Upper lobe of right lung (tissue), 1 donor: Measurements from ENCODE around the gene DPPA5. TPM values are rescaled to one million over a fixed set of nuclear protein-coding genes. Genes with fewer than 3 reads are reported as not detected.

Experiments
- ATAC-seq: fragments of 200-7000 bp; cut with Tn5 transposase; one replicate; pipeline ENCODE4 v1.9.1; 2020; ENCODE audit warnings: mild to moderate bottlenecking, moderate library complexity
- DNase-seq: peaks from one replicate; pipeline ENCODE4 v3.0.0-alpha.2; 2020
- H3K27ac ChIP-seq: fragments of 200-600 bp; one replicate; pipeline ENCODE4 v1.8.0; 2022
- H3K27me3 ChIP-seq: fragments of 200-600 bp; one replicate; pipeline ENCODE4 v1.8.0; 2022; ENCODE audit warnings: mild to moderate bottlenecking
- H3K36me3 ChIP-seq: fragments of 200-600 bp; one replicate; pipeline ENCODE4 v1.8.0; 2022
- H3K4me1 ChIP-seq: fragments of 200-600 bp; one replicate; pipeline ENCODE4 v1.8.0; 2022
- H3K4me3 ChIP-seq: fragments of 200-600 bp; one replicate; pipeline ENCODE4 v1.8.0; 2022; ENCODE audit warnings: mild to moderate bottlenecking
- H3K9me3 ChIP-seq: fragments of 200-600 bp; one replicate; pipeline ENCODE4 v1.8.0; 2022
- intact Hi-C: fragments of 100-400 bp; cut with DNase I; formaldehyde crosslinking; loops from one replicate; pipeline ENCODE4 v1.11.0; 2022
- total RNA-seq: library from RNA; stranded (reverse); fragmentation: NEBNext Ultra II Directional; extraction: Animal tissue kit (Norgen Biotek cat#: 25700); gene quantifications from one replicate; pipeline ENCODE4 v1.2.1, GENCODE V29; 2021
- TF ChIP-seq, protein P1 (sequence below): fragments of 200-600 bp; IDR thresholded peaks from one replicate; pipeline ENCODE4 v1.8.0; 2022; ENCODE audit warnings: antibody characterized with exemption
- donor health status: DM: no; HTN: yes; CAD: no; lungs with severe emphysema.

DPPA5 gene
- total RNA-seq, 1 donor from 2014 or later = not detected

DNA sequence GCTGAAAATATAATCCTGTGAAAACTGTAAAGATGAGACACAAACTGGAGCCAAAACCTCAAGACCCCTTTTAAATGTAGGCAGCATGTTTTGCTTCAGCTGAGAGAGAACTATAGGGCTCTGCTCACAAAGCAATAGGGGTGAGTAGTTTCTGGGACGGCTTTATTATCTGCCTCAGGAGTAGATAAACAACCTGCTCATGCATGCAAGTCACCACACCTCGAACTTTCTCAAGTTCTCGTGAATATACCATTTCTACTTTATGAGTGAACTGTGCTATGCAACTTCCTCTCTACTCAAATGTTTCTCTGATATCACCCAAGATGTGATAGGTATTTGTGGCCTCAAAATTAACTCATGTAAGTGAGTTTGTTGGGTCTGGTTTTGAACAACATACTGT, 23.1 kb upstream of the DPPA5 start:
- no peaks in the 10 kb centered on the region for H3K4me1 ChIP-seq
- TF ChIP-seq, protein P1, sequence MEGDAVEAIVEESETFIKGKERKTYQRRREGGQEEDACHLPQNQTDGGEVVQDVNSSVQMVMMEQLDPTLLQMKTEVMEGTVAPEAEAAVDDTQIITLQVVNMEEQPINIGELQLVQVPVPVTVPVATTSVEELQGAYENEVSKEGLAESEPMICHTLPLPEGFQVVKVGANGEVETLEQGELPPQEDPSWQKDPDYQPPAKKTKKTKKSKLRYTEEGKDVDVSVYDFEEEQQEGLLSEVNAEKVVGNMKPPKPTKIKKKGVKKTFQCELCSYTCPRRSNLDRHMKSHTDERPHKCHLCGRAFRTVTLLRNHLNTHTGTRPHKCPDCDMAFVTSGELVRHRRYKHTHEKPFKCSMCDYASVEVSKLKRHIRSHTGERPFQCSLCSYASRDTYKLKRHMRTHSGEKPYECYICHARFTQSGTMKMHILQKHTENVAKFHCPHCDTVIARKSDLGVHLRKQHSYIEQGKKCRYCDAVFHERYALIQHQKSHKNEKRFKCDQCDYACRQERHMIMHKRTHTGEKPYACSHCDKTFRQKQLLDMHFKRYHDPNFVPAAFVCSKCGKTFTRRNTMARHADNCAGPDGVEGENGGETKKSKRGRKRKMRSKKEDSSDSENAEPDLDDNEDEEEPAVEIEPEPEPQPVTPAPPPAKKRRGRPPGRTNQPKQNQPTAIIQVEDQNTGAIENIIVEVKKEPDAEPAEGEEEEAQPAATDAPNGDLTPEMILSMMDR = no peak
- H3K9me3 ChIP-seq = peaks cover under 1% of the 10 kb centered on the region
- no peaks in the 10 kb centered on the region for H3K27me3 ChIP-seq
- intact Hi-C loops = no loop called here
- H3K27ac ChIP-seq = no peak overlapping the region
- DNase-seq = no peak
- ATAC-seq = no peak
- no peaks in the 10 kb centered on the region for H3K36me3 ChIP-seq
- no peak overlapping the region for H3K4me3 ChIP-seq

DNA sequence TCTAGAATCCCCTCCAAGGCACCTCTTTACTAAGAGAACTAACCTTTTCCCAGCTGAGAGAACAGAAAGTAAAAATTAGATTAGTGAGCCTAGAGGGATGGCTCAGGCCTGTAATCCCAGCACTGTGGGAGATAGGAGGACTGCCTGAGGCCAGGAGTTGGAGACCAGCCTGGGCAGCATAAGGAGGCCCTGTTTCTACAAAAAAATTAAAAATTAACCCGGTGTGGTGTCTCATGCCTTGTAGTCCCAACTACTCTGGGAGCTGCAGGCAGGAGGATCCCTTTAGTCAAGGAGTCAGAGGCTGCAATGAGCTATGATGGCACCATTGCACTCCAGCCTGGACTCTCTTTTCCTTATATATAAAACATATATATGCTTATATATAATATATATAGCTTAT, 21.1 kb upstream of the DPPA5 start:
- Histone ChIP-seq H3K4me3 (no peak overlapping the region), H3K27ac (no peak overlapping the region), H3K36me3 (no peaks in the 10 kb centered on the region), H3K27me3 (no peaks in the 10 kb centered on the region), H3K9me3 (peaks cover 7% of the 10 kb centered on the region), H3K4me1 (no peaks in the 10 kb centered on the region)
- intact Hi-C loops = no loop called here
- DNase-seq (no peak), ATAC-seq (no peak)
- TF ChIP-seq, protein P1 = no peak

DNA sequence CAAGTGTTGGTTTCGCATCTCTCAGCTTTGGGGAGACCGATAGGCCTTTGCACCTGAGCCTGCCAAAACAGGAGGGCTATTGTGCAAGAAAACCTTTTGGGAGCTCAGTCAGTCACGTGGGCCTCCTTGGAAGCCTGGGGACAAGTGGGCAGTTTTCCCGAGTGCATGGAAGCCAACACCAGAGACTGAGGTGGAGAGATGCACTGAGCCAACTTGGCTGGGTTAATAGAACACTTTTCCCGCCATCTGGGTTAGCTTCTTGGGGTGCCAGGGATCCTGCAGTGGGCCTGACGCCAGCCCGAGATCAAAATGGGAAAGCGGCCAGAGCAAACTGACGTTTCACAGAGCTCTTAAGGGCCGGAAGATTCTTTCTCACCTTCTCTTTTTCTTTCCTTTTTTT, 18.4 kb upstream of the DPPA5 start:
- no peak overlapping the region for H3K27ac ChIP-seq
- intact Hi-C loops = no loop called here

DNA sequence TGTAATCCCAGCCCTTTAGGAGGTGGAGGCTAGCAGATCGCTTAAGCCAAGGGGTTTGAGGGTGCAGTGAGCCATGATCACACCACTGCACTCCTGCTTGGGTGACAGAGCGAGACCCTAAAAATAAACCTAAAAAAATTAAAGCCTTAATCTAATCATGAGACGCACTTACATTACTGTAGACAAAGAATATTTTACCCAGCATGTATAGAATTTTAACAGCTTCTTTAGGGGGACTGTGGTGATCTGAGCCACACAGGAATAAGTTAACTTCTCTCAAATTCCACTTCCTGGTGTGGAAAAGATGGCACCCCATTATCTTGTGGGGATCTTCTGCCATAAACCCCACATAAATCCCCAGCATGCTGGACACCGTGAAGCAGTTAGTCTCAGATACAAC, 17.9 kb upstream of the DPPA5 start:
- no peaks in the 10 kb centered on the region for H3K4me1 ChIP-seq
- no peak overlapping the region for H3K27ac ChIP-seq
- H3K4me3 ChIP-seq = no peak overlapping the region
- H3K36me3 ChIP-seq = no peaks in the 10 kb centered on the region
- intact Hi-C loops = no loop called here
- H3K27me3 ChIP-seq = no peaks in the 10 kb centered on the region
- peaks cover 7% of the 10 kb centered on the region for H3K9me3 ChIP-seq
- DNase-seq (no peak), ATAC-seq (no peak)
- TF ChIP-seq, protein P1 = no peak

More for the DNA sequence above, 18.4 kb upstream of the DPPA5 start:
- H3K27me3 ChIP-seq = no peaks in the 10 kb centered on the region
- H3K4me3 ChIP-seq = no peak overlapping the region
- H3K36me3 ChIP-seq = no peaks in the 10 kb centered on the region
- TF ChIP-seq, protein P1 = no peak
- peaks cover 7% of the 10 kb centered on the region for H3K9me3 ChIP-seq
- ATAC-seq (no peak), DNase-seq (no peak)
- no peaks in the 10 kb centered on the region for H3K4me1 ChIP-seq

DNA sequence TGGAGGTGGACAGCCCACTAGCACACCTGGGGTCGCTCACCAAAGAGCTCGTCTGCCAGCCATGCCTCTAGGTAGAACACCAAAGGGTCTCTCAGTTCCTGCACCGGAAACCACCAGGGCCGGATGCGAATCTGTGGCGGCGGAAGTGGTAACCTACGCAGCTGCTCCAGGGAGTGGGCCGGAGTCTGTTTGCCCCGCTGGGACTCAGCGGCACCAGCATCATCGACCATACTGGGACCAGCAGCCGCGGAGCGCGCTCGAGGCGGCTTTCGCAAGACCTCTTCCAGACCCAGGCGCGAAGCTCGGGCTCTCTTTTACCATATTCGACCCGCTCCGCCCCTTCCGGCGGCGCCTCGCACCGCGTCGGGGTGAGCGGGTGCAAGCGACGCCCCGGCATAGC, 15.5 kb upstream of the DPPA5 start, which contains the start of gene OOEP:
TSS of gene OOEP (minus strand) at position 335 of the 400 bp plus-strand sequence. CDS start at position 230, 105 bp downstream.
- Histone ChIP-seq H3K4me1 (no peaks in the 10 kb centered on the region), H3K4me3 (no peak within 1 kb of the TSS), H3K9me3 (peaks cover 7% of the 10 kb centered on the region), H3K27me3 (no peaks in the 10 kb centered on the region), H3K36me3 (no peaks in the 10 kb centered on the region), H3K27ac (no peak within 1 kb of the TSS)
- intact Hi-C loops = no loop called here
- DNase-seq (no peak), ATAC-seq (no peak)
- TF ChIP-seq, protein P1 = no peak

DNA sequence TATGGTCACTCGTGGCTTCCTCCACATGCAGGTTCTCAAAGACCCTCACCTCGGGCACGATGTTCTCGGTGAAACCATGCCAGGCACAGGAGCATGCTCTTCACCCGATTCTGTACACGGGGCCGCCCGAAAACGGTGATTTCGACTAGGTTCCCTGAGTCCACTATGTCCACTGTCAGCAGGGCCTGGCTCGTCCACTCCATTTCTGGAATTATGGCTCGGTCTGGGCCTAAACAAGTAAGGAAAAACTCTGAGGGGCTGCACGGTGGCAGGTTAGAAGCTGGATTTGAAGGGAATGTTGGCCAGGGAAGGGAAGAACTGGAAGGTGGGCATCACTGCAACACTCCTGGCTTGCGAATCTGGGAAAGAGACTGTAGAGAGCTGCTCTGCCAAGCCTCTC, 15.1 kb upstream of the DPPA5 start:
- no peak for DNase-seq
- intact Hi-C loops = no loop called here
- no peaks in the 10 kb centered on the region for H3K27me3 ChIP-seq

More for the DNA sequence above, 15.1 kb upstream of the DPPA5 start:
- TF ChIP-seq, protein P1 = no peak
- no peak for ATAC-seq
- Histone ChIP-seq H3K4me3 (no peak overlapping the region), H3K36me3 (no peaks in the 10 kb centered on the region), H3K4me1 (no peaks in the 10 kb centered on the region), H3K9me3 (peaks cover 7% of the 10 kb centered on the region), H3K27ac (no peak overlapping the region)
